ENCODE results near the gene GSTO1.

The GSTO1 gene

GRCh38 chr10:104254493-104255310 lies at the start of gene GSTO1:
Gene GSTO1 (plus strand): TSS chr10:104254892. CDS start chr10:104254929, 37 bp downstream.
- Histone ChIP-seq H3K4me1 (ENCODE audit: control insufficient read depth in 1 of 2, insufficient read depth in 2 of 2, low read length in 2 of 2) (peaks cover 14 to 18% of the 10 kb centered on the region in 2 donors), H3K36me3 (ENCODE audit: control insufficient read depth in 1 of 2, insufficient read depth in 2 of 2, low read length in 2 of 2) (peaks cover 13 to 25% of the 10 kb centered on the region in 2 donors), H3K4me3 (ENCODE audit: low read depth in 1 of 2, low read length in 2 of 2) (peak within 1 kb of the TSS; percentile 82 to 94), H3K9me3 (ENCODE audit: control insufficient read depth in 1 of 2, low read length in 2 of 2) (no peaks in the 10 kb centered on the region), H3K27ac (ENCODE audit: low read length) (peak within 1 kb of the TSS; percentile 97), H3K27me3 (ENCODE audit: low read depth, low read length) (no peaks in the 10 kb centered on the region)

DNA sequence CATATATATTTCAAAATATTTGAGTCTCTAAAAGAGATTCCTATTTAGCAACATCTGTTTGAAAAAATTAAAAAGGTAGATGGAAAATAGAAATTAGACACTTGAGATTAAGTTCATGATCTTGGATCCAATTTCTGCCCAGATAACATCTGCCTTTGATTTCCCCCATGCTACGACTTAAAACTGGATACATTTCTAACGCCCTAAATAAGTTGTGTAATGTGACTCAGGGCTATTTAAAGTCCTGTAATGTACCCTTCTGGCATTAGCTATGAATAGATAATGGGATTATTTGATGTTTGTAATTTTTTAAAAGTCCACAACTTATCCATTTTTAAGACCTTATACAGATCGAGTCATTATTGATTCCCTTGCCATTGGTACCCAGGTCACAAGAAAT lies 46.0 kb upstream of the GSTO1 start:
- H3K27ac ChIP-seq (ENCODE audit: low read length) = no peak overlapping the region
- no peak overlapping the region for H3K4me3 ChIP-seq (ENCODE audit: low read depth in 1 of 2, low read length in 2 of 2)
- H3K9me3 ChIP-seq (ENCODE audit: control insufficient read depth in 1 of 2, low read length in 2 of 2) = no peaks in the 10 kb centered on the region
- no peaks in the 10 kb centered on the region for H3K27me3 ChIP-seq (ENCODE audit: low read depth, low read length)
- H3K4me1 ChIP-seq (ENCODE audit: control insufficient read depth in 1 of 2, insufficient read depth in 2 of 2, low read length in 2 of 2) = no peaks in the 10 kb centered on the region
- no peaks in the 10 kb centered on the region for H3K36me3 ChIP-seq (ENCODE audit: control insufficient read depth in 1 of 2, insufficient read depth in 2 of 2, low read length in 2 of 2)

DNA sequence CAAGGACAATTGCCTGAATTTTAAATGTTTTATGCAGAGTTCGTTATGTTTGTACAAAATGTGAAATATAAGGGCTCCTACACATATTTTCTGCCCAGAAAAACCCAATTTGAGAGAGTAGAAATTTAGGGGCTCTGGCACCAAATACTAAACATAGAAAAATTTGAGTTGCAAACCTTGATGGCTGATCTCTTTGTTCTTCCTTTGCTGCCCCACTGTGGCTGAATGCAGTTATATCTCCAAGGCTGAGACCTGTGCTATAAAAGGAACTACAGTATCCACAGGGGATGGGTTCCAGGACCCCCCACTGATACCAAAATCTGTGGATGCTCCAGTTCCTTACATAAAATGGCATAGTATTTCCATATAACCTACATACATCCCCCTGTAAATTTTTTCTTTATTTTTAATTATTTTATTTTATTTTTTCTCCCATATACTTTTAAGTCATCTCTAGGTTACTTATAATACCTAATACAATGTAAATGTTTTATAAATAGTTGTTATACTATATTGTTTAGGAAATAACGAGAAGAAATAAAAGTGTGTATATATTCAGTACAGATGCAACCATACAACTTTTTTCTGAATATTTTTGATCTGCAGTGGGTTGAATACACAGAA lies 45.0 kb upstream of the GSTO1 start:
- H3K9me3 ChIP-seq (ENCODE audit: control insufficient read depth in 1 of 2, low read length in 2 of 2) = no peaks in the 10 kb centered on the region
- H3K4me3 ChIP-seq (ENCODE audit: low read depth in 1 of 2, low read length in 2 of 2) = no peak overlapping the region
- no peak overlapping the region for H3K27ac ChIP-seq (ENCODE audit: low read length)
- no peaks in the 10 kb centered on the region for H3K4me1 ChIP-seq (ENCODE audit: control insufficient read depth in 1 of 2, insufficient read depth in 2 of 2, low read length in 2 of 2)
- no peaks in the 10 kb centered on the region for H3K36me3 ChIP-seq (ENCODE audit: control insufficient read depth in 1 of 2, insufficient read depth in 2 of 2, low read length in 2 of 2)
- no peaks in the 10 kb centered on the region for H3K27me3 ChIP-seq (ENCODE audit: low read depth, low read length)

DNA sequence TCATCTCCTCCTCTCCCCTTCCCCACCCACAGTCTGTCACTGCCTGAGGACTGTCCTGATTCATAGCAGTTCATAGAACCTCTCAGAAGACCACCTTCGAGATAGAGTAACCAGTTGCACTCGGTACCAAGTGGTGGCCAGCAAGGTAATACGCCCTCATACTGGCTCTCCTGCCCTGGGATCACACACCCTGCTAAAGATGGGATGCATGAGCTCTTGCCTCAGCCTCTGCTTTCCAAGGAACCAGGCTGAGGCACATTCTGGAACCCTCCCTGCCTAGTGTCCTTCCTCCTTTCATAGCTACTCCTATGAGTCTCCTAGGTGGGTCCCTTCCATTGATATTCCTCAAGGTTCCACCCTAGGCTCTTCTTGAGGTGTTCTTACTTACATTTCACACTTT lies 38.1 kb upstream of the GSTO1 start:
- H3K9me3 ChIP-seq (ENCODE audit: control insufficient read depth in 1 of 2, low read length in 2 of 2) = no peaks in the 10 kb centered on the region
- H3K4me3 ChIP-seq (ENCODE audit: low read depth in 1 of 2, low read length in 2 of 2) = no peak overlapping the region
- H3K27ac ChIP-seq (ENCODE audit: low read length) = no peak overlapping the region
- peaks cover 4% of the 10 kb centered on the region for H3K27me3 ChIP-seq (ENCODE audit: low read depth, low read length)
- H3K4me1 ChIP-seq (ENCODE audit: control insufficient read depth in 1 of 2, insufficient read depth in 2 of 2, low read length in 2 of 2) = no peaks in the 10 kb centered on the region
- no peaks in the 10 kb centered on the region for H3K36me3 ChIP-seq (ENCODE audit: control insufficient read depth in 1 of 2, insufficient read depth in 2 of 2, low read length in 2 of 2)

DNA sequence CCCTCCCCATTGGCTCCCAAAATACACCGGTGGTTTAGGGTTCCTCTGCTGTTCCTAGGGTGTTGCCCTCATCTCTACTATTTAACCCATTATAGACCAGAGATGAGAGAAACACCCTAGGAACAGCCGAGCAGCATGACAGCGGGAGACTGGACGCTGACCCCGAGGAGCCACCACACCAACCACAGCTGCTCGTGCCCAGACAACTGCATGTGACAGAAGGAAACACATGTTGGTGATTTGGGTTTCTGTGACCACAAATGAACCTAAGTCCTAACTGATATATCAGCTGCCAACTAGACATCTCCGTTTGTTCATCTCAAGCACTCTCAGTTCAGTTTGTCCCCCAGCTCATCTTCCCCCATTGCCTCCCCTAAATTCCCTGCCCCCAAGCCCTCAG lies 35.9 kb upstream of the GSTO1 start:
- no peaks in the 10 kb centered on the region for H3K36me3 ChIP-seq (ENCODE audit: control insufficient read depth in 1 of 2, insufficient read depth in 2 of 2, low read length in 2 of 2)
- H3K27me3 ChIP-seq (ENCODE audit: low read depth, low read length) = peaks cover 4% of the 10 kb centered on the region
- H3K27ac ChIP-seq (ENCODE audit: low read length) = no peak overlapping the region
- no peaks in the 10 kb centered on the region for H3K4me1 ChIP-seq (ENCODE audit: control insufficient read depth in 1 of 2, insufficient read depth in 2 of 2, low read length in 2 of 2)
- H3K9me3 ChIP-seq (ENCODE audit: control insufficient read depth in 1 of 2, low read length in 2 of 2) = no peaks in the 10 kb centered on the region
- no peak overlapping the region for H3K4me3 ChIP-seq (ENCODE audit: low read depth in 1 of 2, low read length in 2 of 2)

DNA sequence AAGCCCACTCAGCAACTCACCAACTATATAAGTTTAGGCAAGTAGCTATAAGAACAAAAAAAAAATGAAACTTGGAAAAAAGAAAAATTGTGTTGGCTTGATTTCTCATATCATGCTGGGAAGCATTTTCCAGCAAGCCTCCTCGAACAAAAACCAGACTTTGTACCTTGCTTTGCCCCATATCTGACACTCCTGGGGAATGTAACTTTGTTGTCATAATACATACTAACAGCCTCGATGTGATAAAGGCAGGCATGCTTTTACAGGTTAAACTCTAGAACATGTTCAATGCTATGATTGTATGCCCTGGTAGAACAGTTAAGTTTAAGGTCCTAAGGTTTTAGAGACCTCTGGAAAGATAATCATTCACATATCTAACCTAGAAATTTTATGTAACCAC lies 34.2 kb upstream of the GSTO1 start:
- Histone ChIP-seq H3K27me3 (ENCODE audit: low read depth, low read length) (peaks cover 4% of the 10 kb centered on the region), H3K4me1 (ENCODE audit: control insufficient read depth in 1 of 2, insufficient read depth in 2 of 2, low read length in 2 of 2) (no peaks in the 10 kb centered on the region), H3K36me3 (ENCODE audit: control insufficient read depth in 1 of 2, insufficient read depth in 2 of 2, low read length in 2 of 2) (no peaks in the 10 kb centered on the region), H3K4me3 (ENCODE audit: low read depth in 1 of 2, low read length in 2 of 2) (no peak overlapping the region), H3K9me3 (ENCODE audit: control insufficient read depth in 1 of 2, low read length in 2 of 2) (no peaks in the 10 kb centered on the region), H3K27ac (ENCODE audit: low read length) (no peak overlapping the region)

DNA sequence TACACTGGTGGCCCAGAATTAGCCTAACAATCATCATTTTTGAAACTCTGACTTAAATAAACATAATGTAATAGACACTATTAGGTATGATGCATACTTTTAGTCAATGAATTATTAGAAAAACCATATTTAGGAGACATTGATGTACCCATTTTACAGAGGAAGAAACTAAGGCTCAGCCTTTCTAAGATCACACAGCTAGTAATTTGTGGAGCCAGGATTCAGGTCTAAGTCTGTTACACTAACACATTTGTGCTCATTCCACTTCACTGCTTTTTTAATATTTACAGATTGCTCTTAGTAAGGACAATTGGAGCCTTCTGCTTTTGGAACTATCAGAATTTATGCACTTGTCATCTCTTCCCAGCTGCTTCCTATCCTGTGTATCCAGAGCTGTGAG lies 31.4 kb upstream of the GSTO1 start:
- no peaks in the 10 kb centered on the region for H3K9me3 ChIP-seq (ENCODE audit: control insufficient read depth in 1 of 2, low read length in 2 of 2)
- H3K27ac ChIP-seq (ENCODE audit: low read length) = no peak overlapping the region
- no peak overlapping the region for H3K4me3 ChIP-seq (ENCODE audit: low read depth in 1 of 2, low read length in 2 of 2)
- H3K36me3 ChIP-seq (ENCODE audit: control insufficient read depth in 1 of 2, insufficient read depth in 2 of 2, low read length in 2 of 2) = no peaks in the 10 kb centered on the region
- no peaks in the 10 kb centered on the region for H3K27me3 ChIP-seq (ENCODE audit: low read depth, low read length)
- no peaks in the 10 kb centered on the region for H3K4me1 ChIP-seq (ENCODE audit: control insufficient read depth in 1 of 2, insufficient read depth in 2 of 2, low read length in 2 of 2)

DNA sequence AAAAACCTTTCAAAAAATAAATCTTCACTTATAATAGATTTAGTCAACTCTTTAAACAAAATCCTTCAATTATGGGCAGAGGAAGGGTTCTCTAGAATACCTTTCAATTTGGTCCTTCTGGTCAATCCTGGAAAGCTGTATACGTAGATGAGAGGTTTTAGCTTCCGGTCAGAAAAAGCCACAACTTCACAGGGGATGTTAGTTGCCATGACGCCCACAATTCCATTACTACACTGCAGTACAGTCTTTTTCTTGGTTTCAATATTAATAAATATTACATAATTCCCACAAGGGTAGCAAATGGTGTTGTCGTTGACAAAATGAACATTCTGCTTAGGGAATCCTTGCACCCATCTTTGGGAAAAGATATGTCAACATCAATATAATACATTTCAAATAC lies 24.2 kb upstream of the GSTO1 start:
- H3K4me1 ChIP-seq (ENCODE audit: control insufficient read depth in 1 of 2, insufficient read depth in 2 of 2, low read length in 2 of 2) = peaks cover 0 to 6% of the 10 kb centered on the region in 2 donors
- no peak overlapping the region for H3K4me3 ChIP-seq (ENCODE audit: low read depth in 1 of 2, low read length in 2 of 2)
- H3K27me3 ChIP-seq (ENCODE audit: low read depth, low read length) = no peaks in the 10 kb centered on the region
- H3K9me3 ChIP-seq (ENCODE audit: control insufficient read depth in 1 of 2, low read length in 2 of 2) = no peaks in the 10 kb centered on the region
- H3K36me3 ChIP-seq (ENCODE audit: control insufficient read depth in 1 of 2, insufficient read depth in 2 of 2, low read length in 2 of 2) = no peaks in the 10 kb centered on the region
- no peak overlapping the region for H3K27ac ChIP-seq (ENCODE audit: low read length)

- H3K36me3 ChIP-seq (ENCODE audit: control insufficient read depth in 1 of 2, insufficient read depth in 2 of 2, low read length in 2 of 2) = no peaks in the 10 kb centered on the region
- H3K27me3 ChIP-seq (ENCODE audit: low read depth, low read length) = no peaks in the 10 kb centered on the region
- H3K4me1 ChIP-seq (ENCODE audit: control insufficient read depth in 1 of 2, insufficient read depth in 2 of 2, low read length in 2 of 2) = peaks cover 0 to 6% of the 10 kb centered on the region in 2 donors
- peak within 1 kb of the TSS; percentile 82 to 90 for H3K4me3 ChIP-seq (ENCODE audit: low read depth in 1 of 2, low read length in 2 of 2)
- H3K27ac ChIP-seq (ENCODE audit: low read length) = no peak within 1 kb of the TSS
- no peaks in the 10 kb centered on the region for H3K9me3 ChIP-seq (ENCODE audit: control insufficient read depth in 1 of 2, low read length in 2 of 2)
Observed at GRCh38 chr10:104231784-104232612, 22.7 kb upstream of the GSTO1 start, which contains the start of gene CFAP43. Gene CFAP43 (minus strand): TSS chr10:104232364. CDS start chr10:104232246, 118 bp downstream.

DNA sequence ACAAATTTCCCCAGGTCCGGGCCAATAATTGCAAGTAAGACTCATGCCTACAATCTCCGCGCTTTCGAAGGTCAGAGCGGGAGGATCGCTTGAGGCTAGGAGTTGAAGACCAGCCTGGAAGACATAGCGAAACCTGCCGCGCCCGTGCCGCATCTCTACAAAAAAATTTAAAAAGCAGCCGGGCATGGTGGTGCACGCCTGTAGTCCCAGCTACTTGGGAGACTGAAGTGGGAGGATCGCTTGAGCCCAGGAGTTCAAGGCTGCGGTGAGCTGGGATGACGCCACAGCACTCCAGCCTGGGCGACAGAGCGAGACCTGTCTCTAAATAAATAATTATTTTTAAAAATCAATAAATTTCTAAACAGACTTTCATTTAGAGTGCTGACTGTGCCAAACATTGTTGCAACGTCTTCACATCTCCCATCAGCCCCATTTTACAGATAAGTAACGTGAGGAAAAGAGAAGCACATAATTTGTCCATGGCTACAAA lies 22.0 kb upstream of the GSTO1 start:
- H3K36me3 ChIP-seq (ENCODE audit: control insufficient read depth in 1 of 2, insufficient read depth in 2 of 2, low read length in 2 of 2) = no peaks in the 10 kb centered on the region
- H3K9me3 ChIP-seq (ENCODE audit: control insufficient read depth in 1 of 2, low read length in 2 of 2) = no peaks in the 10 kb centered on the region
- no peaks in the 10 kb centered on the region for H3K27me3 ChIP-seq (ENCODE audit: low read depth, low read length)
- H3K27ac ChIP-seq (ENCODE audit: low read length) = no peak overlapping the region
- H3K4me3 ChIP-seq (ENCODE audit: low read depth in 1 of 2, low read length in 2 of 2) = peak overlapping the region; percentile 82 to 90
- H3K4me1 ChIP-seq (ENCODE audit: control insufficient read depth in 1 of 2, insufficient read depth in 2 of 2, low read length in 2 of 2) = peaks cover 0 to 6% of the 10 kb centered on the region in 2 donors

- no peak overlapping the region for H3K27ac ChIP-seq (ENCODE audit: low read length)
- H3K27me3 ChIP-seq (ENCODE audit: low read depth, low read length) = no peaks in the 10 kb centered on the region
- H3K9me3 ChIP-seq (ENCODE audit: control insufficient read depth in 1 of 2, low read length in 2 of 2) = no peaks in the 10 kb centered on the region
- H3K36me3 ChIP-seq (ENCODE audit: control insufficient read depth in 1 of 2, insufficient read depth in 2 of 2, low read length in 2 of 2) = no peaks in the 10 kb centered on the region
- H3K4me1 ChIP-seq (ENCODE audit: control insufficient read depth in 1 of 2, insufficient read depth in 2 of 2, low read length in 2 of 2) = peaks cover 0 to 6% of the 10 kb centered on the region in 2 donors
- no peak overlapping the region for H3K4me3 ChIP-seq (ENCODE audit: low read depth in 1 of 2, low read length in 2 of 2)
Observed at GRCh38 chr10:104233817-104234216, 20.9 kb upstream of the GSTO1 start.
